Measurements from ENCODE around the gene TCP11X1.
"Not testable (repeated sequence)": the region's sequence is repeated elsewhere in the genome, so short reads cannot be mapped to it uniquely, and the experiment has no call there.

Gene TCP11X1

DNA sequence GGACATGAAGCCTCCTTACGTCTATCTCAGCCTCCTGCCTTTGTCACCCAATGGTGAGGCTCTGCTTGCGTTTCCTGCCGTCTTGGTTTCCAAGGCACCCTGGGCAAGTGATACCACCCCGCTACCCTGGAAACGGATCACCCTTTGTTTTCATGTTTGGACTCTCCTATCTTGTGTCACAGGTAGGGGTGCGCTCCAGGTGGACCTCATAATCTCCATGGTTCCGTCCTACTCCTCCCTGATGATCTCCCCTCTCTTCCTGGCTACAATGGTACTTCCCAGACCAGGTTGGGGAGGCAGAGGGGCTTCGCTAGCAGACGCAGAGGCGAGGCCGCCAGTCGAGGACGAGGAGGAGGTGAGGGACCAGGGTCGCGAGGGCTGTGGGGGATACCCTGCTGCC is at the start of gene TCP11X1:
Gene TCP11X1, plus strand, starts transcription at position 316 of the 400 bp plus-strand sequence.
- H3K27me3 ChIP-seq (ENCODE audit: insufficient read depth, low read length); H2AFZ ChIP-seq (ENCODE audit: low read depth, low read length); H3K36me3 ChIP-seq (ENCODE audit: insufficient read depth, low read length); H3K4me3 ChIP-seq (ENCODE audit: low read length); H3K4me1 ChIP-seq (ENCODE audit: insufficient read depth, low read length); H3K9me3 ChIP-seq (ENCODE audit: low read length): not testable (repeated sequence)

DNA sequence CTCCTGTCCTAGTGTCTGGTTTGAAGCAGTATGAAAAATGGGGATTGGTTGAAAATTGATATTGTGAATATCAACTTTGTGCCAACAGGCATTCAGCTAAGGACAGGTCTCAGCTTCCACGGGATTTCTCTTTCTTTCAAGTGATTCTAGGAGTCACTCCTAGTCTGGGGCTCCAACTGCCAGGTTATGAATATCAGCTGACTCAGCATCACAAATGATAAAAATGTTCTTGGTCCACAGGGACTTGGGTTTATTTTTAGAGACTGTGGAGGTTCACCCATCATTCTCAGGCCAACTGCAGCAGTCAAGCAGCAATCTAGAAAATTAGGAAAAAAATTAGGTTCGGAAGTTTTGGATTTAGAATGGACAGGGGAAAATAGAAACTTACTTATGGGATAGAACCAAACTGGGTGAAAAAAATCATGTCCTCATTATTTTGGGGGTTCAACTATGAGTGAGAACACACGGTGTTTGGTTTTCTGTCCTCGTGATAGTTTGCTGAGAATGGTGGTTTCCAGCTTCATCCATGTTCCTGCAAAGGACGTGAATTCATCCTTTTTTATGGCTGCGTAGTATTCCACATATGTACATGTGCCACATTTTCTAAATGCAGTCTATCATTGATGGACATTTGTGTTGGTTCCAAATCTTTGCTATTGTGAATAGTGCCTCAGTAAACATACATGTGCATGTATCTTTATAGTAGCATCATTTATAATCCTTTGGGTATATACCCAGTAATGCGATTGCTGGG is 29.0 kb upstream of the TCP11X1 start:
- no peaks in the 10 kb centered on the region for H3K9me3 ChIP-seq (ENCODE audit: low read length)
- no peaks in the 10 kb centered on the region for H3K36me3 ChIP-seq (ENCODE audit: insufficient read depth, low read length)
- H2AFZ ChIP-seq (ENCODE audit: low read depth, low read length) = no peak overlapping the region
- H3K4me3 ChIP-seq (ENCODE audit: low read length) = no peak overlapping the region
- no peaks in the 10 kb centered on the region for H3K27me3 ChIP-seq (ENCODE audit: insufficient read depth, low read length)
- H3K4me1 ChIP-seq (ENCODE audit: insufficient read depth, low read length) = no peaks in the 10 kb centered on the region

DNA sequence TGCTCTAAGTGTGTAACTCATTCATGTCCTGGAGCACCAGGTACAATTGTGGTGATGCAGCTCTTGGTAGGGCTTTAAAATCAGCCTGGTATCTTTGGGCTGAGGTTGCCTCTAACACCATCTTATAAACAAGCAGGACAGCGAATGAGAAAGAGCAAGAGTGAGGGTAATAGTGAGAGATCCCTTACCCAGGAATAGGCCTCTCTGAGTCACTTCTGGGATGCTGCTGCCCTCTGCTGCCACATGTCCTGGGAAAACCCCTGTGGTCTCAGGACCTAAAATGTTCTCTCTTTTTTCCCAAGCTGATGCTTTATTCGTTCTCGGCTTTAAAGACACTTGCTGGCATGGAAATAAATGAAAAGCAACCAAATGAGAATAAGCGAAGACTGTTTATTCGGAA is 7.2 kb upstream of the TCP11X1 start:
- H3K36me3 ChIP-seq (ENCODE audit: insufficient read depth, low read length); H3K4me3 ChIP-seq (ENCODE audit: low read length); H3K9me3 ChIP-seq (ENCODE audit: low read length); H3K27me3 ChIP-seq (ENCODE audit: insufficient read depth, low read length); H3K4me1 ChIP-seq (ENCODE audit: insufficient read depth, low read length); H2AFZ ChIP-seq (ENCODE audit: low read depth, low read length): not testable (repeated sequence)

DNA sequence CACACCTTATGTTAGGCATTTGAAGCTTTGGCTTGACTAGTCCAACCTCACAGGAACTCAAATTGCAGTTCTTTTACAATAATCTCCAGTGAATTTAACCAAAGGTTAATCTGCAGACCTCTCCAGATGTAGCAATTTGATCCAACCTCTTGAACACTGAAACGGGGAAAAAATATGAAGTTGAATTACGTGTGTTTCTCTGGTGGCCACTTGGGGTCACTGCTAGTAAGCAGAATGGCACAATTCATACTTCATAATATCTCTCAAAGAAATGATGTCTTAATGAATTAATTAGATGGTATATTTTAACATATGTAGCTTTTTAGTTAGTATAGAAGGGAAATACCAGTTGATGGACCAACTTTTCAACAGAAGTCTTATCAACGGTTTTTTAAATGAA is 1.4 kb downstream of the TCP11X1 start:
- H3K4me3 ChIP-seq (ENCODE audit: low read length); H3K27me3 ChIP-seq (ENCODE audit: insufficient read depth, low read length); H2AFZ ChIP-seq (ENCODE audit: low read depth, low read length); H3K36me3 ChIP-seq (ENCODE audit: insufficient read depth, low read length); H3K4me1 ChIP-seq (ENCODE audit: insufficient read depth, low read length); H3K9me3 ChIP-seq (ENCODE audit: low read length): not testable (repeated sequence)

DNA sequence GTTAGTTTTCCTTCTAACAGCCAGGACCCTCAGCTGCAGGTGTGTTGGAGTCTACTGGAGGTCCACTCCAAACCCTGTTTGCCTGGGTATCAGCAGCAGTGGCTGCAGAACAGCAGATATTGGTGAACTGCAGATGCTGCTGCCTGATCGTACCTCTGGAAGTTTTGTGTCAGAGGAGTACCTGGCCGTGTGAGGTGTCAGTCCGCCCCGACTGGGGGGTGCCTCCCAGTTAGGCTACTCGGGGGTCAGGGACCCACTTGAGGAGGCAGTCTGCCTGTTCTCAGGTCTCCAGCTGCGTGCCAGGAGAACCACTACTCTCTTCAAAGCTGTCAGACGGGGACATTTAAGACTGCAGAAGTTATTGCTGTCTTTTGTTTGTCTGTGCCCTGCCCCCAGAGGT is 20.6 kb downstream of the TCP11X1 start:
- H2AFZ ChIP-seq (ENCODE audit: low read depth, low read length); H3K4me3 ChIP-seq (ENCODE audit: low read length); H3K27me3 ChIP-seq (ENCODE audit: insufficient read depth, low read length); H3K9me3 ChIP-seq (ENCODE audit: low read length); H3K36me3 ChIP-seq (ENCODE audit: insufficient read depth, low read length); H3K4me1 ChIP-seq (ENCODE audit: insufficient read depth, low read length): not testable (repeated sequence)

DNA sequence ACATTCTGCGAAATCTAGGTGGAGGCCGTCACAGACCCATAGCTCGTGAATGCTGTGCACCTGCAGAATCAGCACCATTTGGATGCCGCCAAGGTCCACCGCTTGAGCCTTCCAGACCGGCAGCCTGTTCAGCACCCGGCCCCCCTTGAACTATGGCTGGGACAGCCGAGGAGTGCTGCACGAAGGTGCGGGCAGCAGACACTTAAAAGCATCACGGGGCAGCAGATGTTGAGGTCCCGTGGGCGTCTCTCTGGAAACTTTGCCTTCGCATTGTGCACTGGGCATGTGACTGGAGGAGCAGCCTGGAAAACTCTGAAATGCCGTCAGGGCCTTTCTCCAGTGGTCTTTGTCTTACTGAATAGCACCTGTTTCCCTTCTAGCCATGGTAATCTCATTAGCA is 25.2 kb downstream of the TCP11X1 start:
- H3K9me3 ChIP-seq (ENCODE audit: low read length); H3K4me3 ChIP-seq (ENCODE audit: low read length); H2AFZ ChIP-seq (ENCODE audit: low read depth, low read length); H3K4me1 ChIP-seq (ENCODE audit: insufficient read depth, low read length); H3K36me3 ChIP-seq (ENCODE audit: insufficient read depth, low read length); H3K27me3 ChIP-seq (ENCODE audit: insufficient read depth, low read length): not testable (repeated sequence)

DNA sequence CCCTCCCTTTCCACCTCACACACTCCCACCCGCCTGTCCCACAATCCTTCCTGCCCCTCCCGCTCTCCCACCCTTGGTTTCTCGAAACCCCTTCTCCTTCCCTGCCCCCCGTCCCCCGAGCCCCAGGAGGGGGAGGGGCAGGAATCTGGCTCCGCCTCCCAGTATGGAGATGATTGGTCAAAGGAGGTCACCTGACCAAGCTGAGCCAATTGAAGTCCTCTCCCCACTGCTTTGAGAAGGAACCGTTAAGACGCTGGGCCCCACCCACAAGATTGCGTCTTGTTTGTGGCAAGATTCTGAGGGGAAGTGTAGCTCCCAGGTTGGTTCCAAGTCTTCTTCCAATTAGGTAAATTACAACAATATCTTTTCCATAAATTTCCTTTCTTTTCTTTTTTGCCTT is 31.8 kb downstream of the TCP11X1 start, which contains the start of gene NXF2:
Gene NXF2, plus strand, starts transcription at position 275 of the 400 bp plus-strand sequence. CDS start 59,912 bp downstream, outside the sequence.
- H2AFZ ChIP-seq (ENCODE audit: low read depth, low read length); H3K4me1 ChIP-seq (ENCODE audit: insufficient read depth, low read length); H3K4me3 ChIP-seq (ENCODE audit: low read length); H3K27me3 ChIP-seq (ENCODE audit: insufficient read depth, low read length); H3K9me3 ChIP-seq (ENCODE audit: low read length); H3K36me3 ChIP-seq (ENCODE audit: insufficient read depth, low read length): not testable (repeated sequence)

DNA sequence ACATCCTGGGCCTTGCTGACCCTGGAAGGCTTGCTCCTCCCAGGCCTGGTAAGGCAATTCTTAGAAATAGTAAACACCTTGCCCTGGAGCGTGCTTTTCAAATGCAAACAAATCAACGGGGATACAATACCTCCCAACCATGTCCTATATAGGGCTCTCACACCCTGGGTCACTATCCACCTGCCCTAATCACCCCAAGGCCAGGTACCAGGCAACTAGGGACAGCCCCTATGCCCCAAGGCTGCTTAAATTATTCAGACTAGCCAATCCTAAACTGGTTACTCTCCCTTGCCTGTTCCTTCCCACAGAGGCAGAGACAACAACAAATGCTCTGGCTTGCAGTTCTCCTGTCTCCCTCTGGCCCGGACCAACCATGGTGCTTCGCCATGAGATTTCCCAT is 57.1 kb downstream of the TCP11X1 start:
- H3K4me1 ChIP-seq (ENCODE audit: insufficient read depth, low read length); H2AFZ ChIP-seq (ENCODE audit: low read depth, low read length); H3K27me3 ChIP-seq (ENCODE audit: insufficient read depth, low read length); H3K36me3 ChIP-seq (ENCODE audit: insufficient read depth, low read length); H3K4me3 ChIP-seq (ENCODE audit: low read length); H3K9me3 ChIP-seq (ENCODE audit: low read length): not testable (repeated sequence)
